SK-N-MC (cell line): ENCODE results near the gene FBXL13.
"Not testable (repeated sequence)": the region's sequence is repeated elsewhere in the genome, so short reads cannot be mapped to it uniquely, and the experiment has no call there.

ENCODE experiments used
- DNase-seq: peaks from one replicate; pipeline ENCODE4 v3.0.0-alpha.2; 2011; ENCODE audit warnings: low read depth, low spot score
- H3K27ac ChIP-seq: fragments of 200-600 bp; sonication (generic); 2 replicates; pipeline ENCODE4 v1.5.1; 2016; ENCODE audit warnings: mixed run types
- H3K36me3 ChIP-seq: fragments of 200-600 bp; sonication (generic); 2 replicates; pipeline ENCODE4 v1.6.1; 2017; ENCODE audit warnings: antibody characterized with exemption, low read length, mixed read lengths; ENCODE audit not compliant: insufficient read depth
- H3K4me3 ChIP-seq: fragments of 200-600 bp; sonication (generic); 2 replicates; pipeline ENCODE4 v1.5.1; 2016
- H3K9ac ChIP-seq: fragments of 200-600 bp; sonication (generic); 2 replicates; pipeline ENCODE4 v1.8.0; 2017; ENCODE audit warnings: mixed run types, mixed read lengths; ENCODE audit not compliant: insufficient read length
- H3K9me3 ChIP-seq: fragments of 200-600 bp; sonication (generic); 2 replicates; pipeline ENCODE4 v1.6.1; 2017; ENCODE audit warnings: low read depth, mild to moderate bottlenecking, antibody characterized with exemption, low read length, moderate library complexity, mixed read lengths
- EZH2 ChIP-seq: fragments of 200-600 bp; sonication (generic); IDR thresholded peaks from one replicate; pipeline ENCODE4 v1.6.1; 2017; ENCODE audit warnings: antibody characterized with exemption
- FOXP2 ChIP-seq: optimal IDR thresholded peaks from 2 replicates; pipeline ENCODE3; 2011; ENCODE audit warnings: mild to moderate bottlenecking, moderate library complexity; ENCODE audit not compliant: insufficient read depth; ENCODE audit errors: extremely low read length, control extremely low read depth
- POLR2AphosphoS5 ChIP-seq: IDR thresholded peaks from 2 replicates; pipeline ENCODE4 v1.6.1; 2012; ENCODE audit warnings: mild to moderate bottlenecking, low read depth, low read length, borderline replicate concordance

FBXL13 gene

DNA sequence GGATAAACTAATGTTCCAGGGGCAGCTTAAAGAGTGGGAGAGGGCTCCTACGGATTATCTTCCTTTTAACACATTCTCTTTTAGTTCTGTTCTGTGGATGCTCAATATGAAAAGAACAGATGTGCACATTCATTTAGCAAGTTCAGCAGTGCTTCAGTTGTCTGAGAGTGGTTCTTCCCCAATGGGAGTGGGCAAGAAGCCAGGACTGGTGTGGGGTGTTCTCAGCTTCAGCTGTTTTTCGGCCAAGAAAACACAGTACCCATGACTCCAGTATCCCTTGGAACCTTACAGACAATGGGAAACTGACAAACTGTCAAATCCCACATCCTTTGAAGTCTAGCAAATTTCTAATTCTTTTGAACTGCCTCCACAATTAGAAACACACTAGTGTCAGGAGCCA lies 233.3 kb downstream of the FBXL13 start:
- H3K4me3 ChIP-seq: no peak overlapping the region
- peak overlapping the region; percentile 61; the same call in 1 of the 2 replicates for H3K27ac ChIP-seq
- H3K9ac ChIP-seq: no peak overlapping the region
- TF ChIP-seq POLR2AphosphoS5: no peak
- TF ChIP-seq EZH2: no peak
- no peak for TF ChIP-seq FOXP2
- no peak for DNase-seq
- H3K9me3 ChIP-seq: no peaks in the 10 kb centered on the region
- H3K36me3 ChIP-seq: no peaks in the 10 kb centered on the region

DNA sequence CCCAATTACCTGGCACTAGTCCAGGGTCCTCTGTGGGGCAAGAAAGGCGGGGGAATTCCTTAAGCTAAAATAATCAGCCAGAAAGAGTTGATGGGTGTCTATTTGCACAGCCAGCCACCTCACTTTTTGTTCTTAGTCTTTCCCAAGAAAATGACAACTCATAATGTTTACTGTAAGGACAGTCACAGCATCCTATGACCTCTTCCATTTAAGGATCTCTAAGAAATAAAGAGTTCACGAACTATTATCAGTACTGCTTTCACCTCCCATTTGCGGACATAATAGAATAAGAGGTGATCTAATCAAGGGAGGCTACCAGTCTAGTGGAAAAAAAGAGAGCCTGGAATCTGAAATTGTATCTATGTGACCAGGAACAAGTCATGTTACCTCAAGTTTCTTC lies 234.2 kb downstream of the FBXL13 start:
- TF ChIP-seq EZH2 (no peak), POLR2AphosphoS5 (no peak), FOXP2 (no peak)
- H3K9me3 ChIP-seq: no peaks in the 10 kb centered on the region
- H3K9ac ChIP-seq: no peak overlapping the region
- no peak for DNase-seq
- no peak overlapping the region for H3K4me3 ChIP-seq
- H3K27ac ChIP-seq: peak overlapping the region; percentile 32; the same call in 1 of the 2 replicates
- H3K36me3 ChIP-seq: no peaks in the 10 kb centered on the region

DNA sequence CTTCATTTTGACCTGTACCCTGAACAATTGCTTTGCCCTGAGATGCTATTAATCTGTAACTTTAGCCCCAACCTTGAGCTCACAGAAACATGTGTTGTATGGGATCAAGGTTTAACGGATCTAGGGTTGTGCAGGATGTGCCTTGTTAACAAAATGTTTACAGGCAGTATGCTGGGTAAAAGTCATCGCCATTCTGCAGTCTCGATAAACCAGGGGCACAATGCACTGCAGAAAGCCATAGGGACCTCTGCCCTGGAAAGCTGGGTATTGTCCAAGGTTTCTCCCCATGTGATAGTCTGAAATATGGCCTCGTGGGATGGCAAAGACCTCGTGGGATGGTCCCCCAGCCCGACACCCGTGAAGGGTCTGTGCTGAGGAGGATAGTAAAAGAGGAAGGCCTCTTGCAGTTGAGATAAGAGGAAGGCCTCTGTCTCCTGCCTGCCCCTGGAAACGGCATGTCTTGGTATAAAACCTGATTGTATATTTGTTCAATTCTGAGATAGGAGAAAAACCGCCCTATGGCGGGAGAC lies 236.0 kb downstream of the FBXL13 start:
- H3K9me3 ChIP-seq, H3K27ac ChIP-seq, DNase-seq, H3K4me3 ChIP-seq, H3K9ac ChIP-seq, H3K36me3 ChIP-seq: not testable (repeated sequence)

DNA sequence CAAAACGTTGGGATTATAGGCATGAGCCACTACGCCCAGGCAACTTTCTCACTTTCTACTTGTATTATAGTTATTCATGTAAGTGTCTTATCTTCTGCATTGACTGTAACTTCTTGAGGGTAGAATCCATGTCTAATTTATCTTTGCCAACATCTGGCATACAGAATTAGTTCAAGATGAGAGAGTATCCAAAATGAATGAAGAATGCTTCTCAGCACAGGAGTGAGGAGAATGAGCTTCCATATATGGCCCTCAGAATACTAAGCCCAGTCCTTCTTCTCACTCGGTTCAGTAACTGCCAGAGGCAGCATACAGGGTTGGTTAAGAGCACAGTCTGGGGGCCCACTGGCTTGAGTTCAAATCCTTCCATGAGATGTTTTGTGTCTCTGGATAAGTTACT lies 236.8 kb downstream of the FBXL13 start:
- Histone ChIP-seq H3K9ac (no peak overlapping the region), H3K4me3 (no peak overlapping the region; the same call in 1 of the 2 replicates), H3K36me3 (no peaks in the 10 kb centered on the region), H3K27ac (peak overlapping the region; percentile 99), H3K9me3 (no peaks in the 10 kb centered on the region)
- peak; percentile 81 for DNase-seq
- no peak for TF ChIP-seq EZH2
- no peak for TF ChIP-seq FOXP2
- TF ChIP-seq POLR2AphosphoS5: peak; percentile 50; the same call in 1 of the 2 replicates

DNA sequence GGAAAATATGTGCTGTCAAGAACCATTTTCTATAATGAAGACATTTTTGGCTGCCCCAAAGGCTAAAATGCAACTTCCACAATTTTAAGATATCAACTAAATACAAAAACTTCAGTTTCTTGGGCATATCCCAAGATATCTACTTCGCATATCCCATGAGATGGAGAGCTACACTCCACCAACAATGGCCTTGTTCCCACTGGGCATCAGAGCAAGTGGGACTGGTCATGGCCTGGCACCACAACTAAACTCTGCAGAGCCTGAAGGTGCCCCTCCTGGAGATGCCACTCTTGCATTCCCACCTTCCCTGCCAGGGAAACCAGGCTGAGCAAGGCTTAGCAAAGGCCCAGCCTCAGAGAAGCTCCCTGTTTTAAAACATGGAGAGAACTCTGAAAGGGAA lies 237.6 kb downstream of the FBXL13 start:
- H3K4me3 ChIP-seq: peak overlapping the region; percentile 65
- no peaks in the 10 kb centered on the region for H3K36me3 ChIP-seq
- no peaks in the 10 kb centered on the region for H3K9me3 ChIP-seq
- peak overlapping the region; percentile 99 for H3K27ac ChIP-seq
- TF ChIP-seq FOXP2: no peak
- no peak for TF ChIP-seq EZH2
- no peak for TF ChIP-seq POLR2AphosphoS5
- H3K9ac ChIP-seq: peak overlapping the region; percentile 71
- no peak for DNase-seq

DNA sequence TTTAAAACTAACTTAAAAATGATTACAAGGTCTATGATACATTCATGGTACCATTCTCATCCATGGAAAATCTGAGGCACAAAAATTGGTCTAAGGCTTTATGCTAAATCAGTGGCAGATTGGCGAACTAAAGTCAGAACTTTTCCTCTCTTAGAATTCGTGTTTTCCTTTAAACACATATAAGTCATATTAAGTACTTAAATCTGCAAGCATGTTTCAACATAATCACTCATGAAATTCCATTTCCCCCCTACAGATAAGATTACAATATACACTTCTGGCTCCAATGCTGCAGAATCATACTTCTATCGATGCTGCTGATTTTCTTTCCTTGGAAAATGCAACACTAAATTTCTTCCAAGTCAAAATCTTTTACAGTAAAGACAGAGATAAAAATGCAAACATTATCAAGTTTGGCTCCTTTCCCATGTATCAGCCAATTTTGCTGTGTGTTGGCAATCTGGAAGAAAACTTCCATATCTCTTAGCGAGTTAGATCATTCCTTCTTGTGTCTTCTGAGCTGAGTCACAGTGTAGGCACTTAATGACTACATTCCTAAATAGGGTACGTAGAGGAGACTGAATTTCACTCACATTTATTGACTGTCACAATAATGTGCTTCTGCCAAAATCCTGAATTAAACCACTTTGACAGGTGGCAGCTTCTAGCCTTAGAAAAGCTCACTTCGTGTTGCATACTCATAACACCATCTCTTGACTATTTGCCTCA lies 238.2 kb downstream of the FBXL13 start:
- H3K9ac ChIP-seq: peak overlapping the region; percentile 71
- peak; percentile 48; the same call in 1 of the 2 replicates for TF ChIP-seq POLR2AphosphoS5
- TF ChIP-seq FOXP2: no peak
- DNase-seq: peak; percentile 89
- no peaks in the 10 kb centered on the region for H3K9me3 ChIP-seq
- H3K36me3 ChIP-seq: no peaks in the 10 kb centered on the region
- peak overlapping the region; percentile 65 for H3K4me3 ChIP-seq
- H3K27ac ChIP-seq: peak overlapping the region; percentile 99

DNA sequence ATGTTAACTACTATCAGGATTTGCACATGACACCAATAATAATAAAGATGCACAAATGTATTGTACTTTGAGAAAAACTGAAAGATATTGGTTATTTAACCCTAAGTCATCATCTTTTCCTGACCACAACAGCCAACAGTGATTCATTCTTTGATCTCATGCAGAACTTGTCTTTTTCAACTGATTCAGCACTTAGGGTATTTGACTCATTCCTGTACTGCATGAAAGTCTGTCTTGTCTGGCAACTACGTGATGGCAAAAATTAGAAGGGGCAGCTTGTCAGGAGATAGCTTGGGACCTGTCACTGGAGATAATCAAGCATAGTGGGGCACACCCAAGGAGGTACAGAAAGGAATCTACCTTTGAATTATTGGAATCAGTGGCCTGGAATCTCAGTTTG lies 239.6 kb downstream of the FBXL13 start:
- Histone ChIP-seq H3K36me3 (no peaks in the 10 kb centered on the region), H3K9me3 (no peaks in the 10 kb centered on the region), H3K4me3 (peak overlapping the region; percentile 31; the same call in 1 of the 2 replicates), H3K9ac (peak overlapping the region; percentile 28), H3K27ac (peak overlapping the region; percentile 99)
- no peak for TF ChIP-seq FOXP2
- no peak for TF ChIP-seq EZH2
- TF ChIP-seq POLR2AphosphoS5: no peak
- no peak for DNase-seq

DNA sequence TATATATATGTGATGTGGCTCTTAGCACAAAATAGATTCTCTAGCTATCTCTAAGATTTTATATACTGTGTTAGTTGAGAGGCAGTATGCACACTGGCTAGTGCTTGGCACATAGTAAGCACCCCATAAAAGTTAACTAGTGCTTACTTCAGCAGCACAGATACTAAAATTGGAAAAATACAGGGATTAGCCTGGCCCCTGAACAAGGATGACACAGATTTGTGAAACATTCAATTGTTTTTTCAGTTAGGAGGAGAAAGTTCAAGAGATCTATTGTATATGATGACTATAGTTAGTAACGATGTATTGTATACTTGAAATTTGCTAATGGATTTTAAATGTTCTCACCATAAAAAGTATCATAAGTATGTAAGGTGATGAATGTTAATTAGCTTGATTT lies 240.1 kb downstream of the FBXL13 start:
- H3K27ac ChIP-seq: peak overlapping the region; percentile 99
- H3K9me3 ChIP-seq: no peaks in the 10 kb centered on the region
- H3K36me3 ChIP-seq: no peaks in the 10 kb centered on the region
- no peak overlapping the region for H3K4me3 ChIP-seq
- H3K9ac ChIP-seq: peak overlapping the region; percentile 73
- TF ChIP-seq POLR2AphosphoS5 (peak; percentile 4; the same call in 1 of the 2 replicates), EZH2 (no peak)
- no peak for DNase-seq

DNA sequence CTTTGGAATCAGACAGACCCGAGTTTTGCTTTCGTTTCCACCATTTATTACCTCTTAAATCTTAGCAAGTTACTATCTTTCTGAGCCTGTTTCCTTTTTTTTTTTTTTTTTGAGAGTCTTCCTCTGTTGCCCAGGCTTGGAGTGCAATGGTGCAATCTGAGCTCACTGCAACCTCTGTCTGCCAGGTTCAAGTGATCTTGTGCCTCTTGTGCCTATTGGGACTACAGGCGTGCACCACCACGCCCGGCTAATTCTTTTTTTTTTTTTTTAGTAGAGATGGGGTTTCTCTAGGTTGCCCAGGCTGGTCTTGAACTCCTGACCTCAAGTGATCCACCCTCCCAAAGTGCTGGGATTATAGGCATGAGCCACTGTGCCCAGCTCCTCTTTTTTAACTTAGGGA lies 241.3 kb downstream of the FBXL13 start:
- no peaks in the 10 kb centered on the region for H3K9me3 ChIP-seq
- no peak for TF ChIP-seq EZH2
- no peak for TF ChIP-seq FOXP2
- TF ChIP-seq POLR2AphosphoS5: no peak
- DNase-seq: no peak
- peak overlapping the region; percentile 1 for H3K9ac ChIP-seq
- no peaks in the 10 kb centered on the region for H3K36me3 ChIP-seq
- peak overlapping the region; percentile 99 for H3K27ac ChIP-seq
- peak overlapping the region; percentile 6; the same call in 1 of the 2 replicates for H3K4me3 ChIP-seq
